ENCODE measurements around the gene SLCO4A1. TPM values are rescaled to one million over a fixed set of nuclear protein-coding genes. Genes with fewer than 3 reads are reported as not detected.

The SLCO4A1 gene
- total and polyA plus RNA-seq, 9 of the 15 experiments (the other 6 are each of a cell fraction or from before 2014, with no cell fraction given), result 1.6 to 21.9 (median 12.8) TPM

- TF ChIP-seq EWSR1 (IDR thresholded peaks at IDR 0.05; ENCODE audit: borderline replicate concordance, low read depth, partially characterized antibody) (no peak), KLF1 (tag; IDR thresholded peaks at IDR 0.05) (no peak), FOSL1 (tag; conservative IDR thresholded peaks at IDR 0.05) (no peak), ZKSCAN3 (CRISPR knock-in tag; IDR thresholded peaks at IDR 0.05) (no peak), MAFK (IDR thresholded peaks at IDR 0.05; ENCODE audit: low read length) (no peak), CEBPG (CRISPR knock-in tag; IDR thresholded peaks at IDR 0.05) (no peak), CEBPG (tag; conservative IDR thresholded peaks at IDR 0.05 in 1 of 2, IDR thresholded peaks at IDR 0.05 in 1 of 2) (no peak), AFF1 (IDR thresholded peaks at IDR 0.05; ENCODE audit: low read depth in 1 of 2, partially characterized antibody in 2 of 2) (no peak), MYC (IDR thresholded peaks at IDR 0.05; ENCODE audit: low read depth, low read length) (peak; percentile 62; the same call in 1 of the 2 replicates), MYC (CRISPR knock-in tag; IDR thresholded peaks at IDR 0.05; ENCODE audit: borderline replicate concordance, low read depth) (no peak), SPI1 (IDR thresholded peaks at IDR 0.05; ENCODE audit: borderline replicate concordance, low read depth, low read length) (no peak), FOXM1 (IDR thresholded peaks at IDR 0.05; ENCODE audit: low read depth) (no peak), FOXM1 (CRISPR knock-in tag; IDR thresholded peaks at IDR 0.05; ENCODE audit: low read depth) (no peak), CHD1 (IDR thresholded peaks at IDR 0.05; ENCODE audit: low read length) (peak; percentile 59), ZNF263 (CRISPR knock-in tag; IDR thresholded peaks at IDR 0.05; ENCODE audit: borderline replicate concordance) (no peak), SIN3B (IDR thresholded peaks at IDR 0.05; ENCODE audit: low read depth) (no peak)
Measured at GRCh38 chr20:62642051-62642665, at the start of gene SLCO4A1 (continued).

Data from K562 (cell line).